ENCODE results near the gene MALAT1. TPM values are rescaled to one million over a fixed set of nuclear protein-coding genes. Genes with fewer than 3 reads are reported as not detected.
A peak's percentile ranks its signal among the peaks of the same experiment; 100 is the strongest.

The MALAT1 gene
- total and polyA plus RNA-seq, 2 of the 8 experiments (the other 6 are each of a cell fraction or from before 2014, with no cell fraction given): 115 to 984 TPM

- H4K20me1 ChIP-seq (replicated peaks in 1 of 2; ENCODE audit: control insufficient read depth in 1 of 2, insufficient read depth in 2 of 2, low read length in 2 of 2): peaks cover 0 to 13% of the 10 kb centered on the region in 2 experiments
- H3K79me1 ChIP-seq (ENCODE audit: low read depth, low read length): no peaks in the 10 kb centered on the region
- POLR2A ChIA-PET (ENCODE audit: partially characterized antibody): interaction anchor here (0.8 to 7.7 kb wide), 16 partner anchors 9 to 191 kb away, joined by 3 to 87 read pairs (median 4); partner anchors contain the start of genes DPF2, MALAT1, NEAT1 and TIGD3
- FAIRE-seq: no peak
- no peak within 1 kb of the TSS for H3K56ac ChIP-seq (replicated peaks; ENCODE audit: insufficient read length, low read depth, low read length)
- 0 out of 2 replicates have a peak within 1 kb of the TSS, but pooled peaks have one; percentile 72 for H2BK15ac ChIP-seq (ENCODE audit: low read length)
- H3K79me2 ChIP-seq (ENCODE audit: control insufficient read depth in 1 of 2, insufficient read depth in 2 of 2, low read length in 2 of 2): peaks cover 0 to 3% of the 10 kb centered on the region in 2 experiments; a peak in 1 of 4 replicates
- H2AFZ ChIP-seq (ENCODE audit: low read length): peak within 1 kb of the TSS; percentile 94
- DNase-seq (ENCODE audit: low read depth in 1 of 2, low spot score in 2 of 2): peak in 1 of 2 experiments; percentile 88
- peak within 1 kb of the TSS; percentile 62 for H3K18ac ChIP-seq (ENCODE audit: extremely low read depth, low read length)
- peak within 1 kb of the TSS; percentile 60 to 98 (median 82) for H3K4me3 ChIP-seq (ENCODE audit: extremely low read depth in 1 of 4, insufficient read depth in 2 of 4, low read depth in 3 of 4, low read length in 4 of 4)
- peaks cover 0 to 5% (median 2%) of the 10 kb centered on the region in 4 experiments; a peak in 2 of 8 replicates for H3K36me3 ChIP-seq (ENCODE audit: control insufficient read depth in 2 of 4, insufficient read depth in 4 of 4, low read length in 3 of 4)
- H2BK20ac ChIP-seq (ENCODE audit: low read length): peak within 1 kb of the TSS; percentile 86; the same call in 1 of the 2 replicates
- peaks cover 13% of the 10 kb centered on the region for H3K23me2 ChIP-seq (ENCODE audit: low read depth, low read length)
- 2% methylated on average over 26 of the region's 82 CpGs; no CpG with 5 or more reads in 1 of the 2 experiments for WGBS, 2 experiments (ENCODE audit: extremely low coverage in 1 of 2, insufficient coverage in 1 of 2, insufficient read length in 1 of 2, insufficient replicate concordance in 2 of 2, low coverage in 1 of 2, low lambda C conversion rate in 2 of 2, missing lambda C conversion rate in 1 of 2)
- peak within 1 kb of the TSS; percentile 68; the same call in 1 of the 2 replicates for H2BK5ac ChIP-seq (ENCODE audit: low read depth, low read length)
- peak within 1 kb of the TSS; percentile 85 to 99 for H3K4me2 ChIP-seq (ENCODE audit: insufficient read depth in 1 of 2, low read depth in 2 of 2, low read length in 2 of 2)
- H3K27me3 ChIP-seq (replicated peaks in 1 of 4; ENCODE audit: control insufficient read depth in 3 of 4, extremely low read depth in 1 of 4, insufficient read depth in 3 of 4, low read length in 3 of 4): peaks cover 0 to 4% (median 0%) of the 10 kb centered on the region in 4 experiments; a peak in 2 of 7 replicates
- H3K4me1 ChIP-seq (replicated peaks in 1 of 4; ENCODE audit: control insufficient read depth in 3 of 4, insufficient read depth in 4 of 4, low read length in 3 of 4): peaks cover 0 to 14% (median 8%) of the 10 kb centered on the region in 4 experiments; a peak in 5 of 7 replicates
- H3K9me3 ChIP-seq (ENCODE audit: insufficient read depth in 2 of 2, low read depth in 1 of 2, low read length in 1 of 2): no peaks in the 10 kb centered on the region
- peak within 1 kb of the TSS; percentile 76 to 88 (median 81) for H3K9ac ChIP-seq (replicated peaks in 1 of 4; ENCODE audit: extremely low read depth in 1 of 4, low read depth in 3 of 4, low read length in 3 of 4)
- H4K8ac ChIP-seq (ENCODE audit: extremely low read depth, insufficient read depth, low read length): peak within 1 kb of the TSS; percentile 96
- H4K91ac ChIP-seq (replicated peaks; ENCODE audit: insufficient read length, low read length): peak within 1 kb of the TSS; percentile 12
- H4K5ac ChIP-seq (ENCODE audit: insufficient read length, low read depth, low read length): peak within 1 kb of the TSS; percentile 26
- H2BK12ac ChIP-seq (ENCODE audit: low read depth, low read length): 0 out of 2 replicates have a peak within 1 kb of the TSS, but pooled peaks have one; percentile 43
- no peak within 1 kb of the TSS for H3K27ac ChIP-seq (ENCODE audit: low read depth, low read length)
- peak within 1 kb of the TSS; percentile 54 for H2AK5ac ChIP-seq (ENCODE audit: low read depth, low read length)
- no peak within 1 kb of the TSS for H3K23ac ChIP-seq (ENCODE audit: insufficient read length)
- CTCF ChIA-PET (ENCODE audit: partially characterized antibody): interaction anchor here (0.6 to 2.9 kb wide), 9 partner anchors 14 to 363 kb away, joined by 3 to 12 read pairs (median 6); partner anchors contain the start of genes FAM89B, FIBP and ZNRD2
- H3K4ac ChIP-seq (replicated peaks; ENCODE audit: insufficient read length, low read depth, low read length): no peak within 1 kb of the TSS
- H2BK120ac ChIP-seq (replicated peaks; ENCODE audit: low read depth, low read length): no peak within 1 kb of the TSS
- H3K14ac ChIP-seq (ENCODE audit: insufficient read length): no peak within 1 kb of the TSS
- TF ChIP-seq SP1 (IDR thresholded peaks at IDR 0.05; ENCODE audit: low read depth, low read length): no peak
- no peak for TF ChIP-seq EZH2 (IDR thresholded peaks at IDR 0.05; ENCODE audit: low read depth, low read length, severe bottlenecking)
- no peak for TF ChIP-seq RAD21 (IDR thresholded peaks at IDR 0.05 in 1 of 2, conservative IDR thresholded peaks at IDR 0.05 in 1 of 2; ENCODE audit: low read depth in 2 of 2, low read length in 2 of 2)
- TF ChIP-seq MAX (IDR thresholded peaks at IDR 0.05): peak; percentile 52
- no peak for TF ChIP-seq SAP30 (IDR thresholded peaks at IDR 0.05; ENCODE audit: insufficient read depth, insufficient replicate concordance, low read length)
- TF ChIP-seq USF2 (IDR thresholded peaks at IDR 0.05; ENCODE audit: low read length): peak; percentile 81
- peak; percentile 46; the same call in 1 of the 2 replicates for TF ChIP-seq TAF1 (IDR thresholded peaks at IDR 0.05; ENCODE audit: low read depth, low read length)
- TF ChIP-seq GTF2F1 (IDR thresholded peaks at IDR 0.05; ENCODE audit: borderline replicate concordance, low read depth, low read length): no peak
These were observed 26.1 kb downstream of the MALAT1 start, which contains the start of gene SCYL1 for GRCh38 chr11:65524741-65525545. Gene SCYL1, plus strand, starts transcription at chr11:65525083. Its CDS starts 71 bp downstream, at chr11:65525154.
